HepG2 (cell line): ENCODE results near the gene SMAD2. TPM values are rescaled to one million over a fixed set of nuclear protein-coding genes. Genes with fewer than 3 reads are reported as not detected.

ENCODE experiments used
- AHDC1 ChIP-seq: sonication (generic); formaldehyde crosslinking; IDR thresholded peaks from 2 replicates; pipeline ENCODE4 v1.5.1; 2020; ENCODE audit warnings: mild to moderate bottlenecking, missing genetic modification reagents, borderline replicate concordance
- ARNTL ChIP-seq: sonication (generic); formaldehyde crosslinking; IDR thresholded peaks from 2 replicates; pipeline ENCODE4 v1.4.0; 2020; ENCODE audit warnings: mild to moderate bottlenecking, missing genetic modification reagents
- DDIT3 ChIP-seq: sonication (generic); formaldehyde crosslinking; IDR thresholded peaks from 2 replicates; pipeline ENCODE4 v1.4.0; 2020; ENCODE audit warnings: mild to moderate bottlenecking, missing genetic modification reagents
- ELK4 ChIP-seq: sonication (generic); formaldehyde crosslinking; IDR thresholded peaks from 2 replicates; pipeline ENCODE4 v1.9.0; 2021; ENCODE audit warnings: missing genetic modification reagents, borderline replicate concordance
- GPBP1L1 ChIP-seq: sonication (generic); formaldehyde crosslinking; IDR thresholded peaks from 2 replicates; pipeline ENCODE4 v1.5.0; 2020; ENCODE audit warnings: mild to moderate bottlenecking, missing genetic modification reagents
- HOXA9 ChIP-seq: sonication (generic); formaldehyde crosslinking; IDR thresholded peaks from 2 replicates; pipeline ENCODE4 v1.8.1; 2022; ENCODE audit warnings: missing genetic modification reagents, mild to moderate bottlenecking, moderate library complexity, borderline replicate concordance
- KLF13 ChIP-seq: sonication (generic); formaldehyde crosslinking; IDR thresholded peaks from 2 replicates; pipeline ENCODE4 v1.4.0; 2020; ENCODE audit warnings: mild to moderate bottlenecking, missing genetic modification reagents
- MTF2 ChIP-seq: sonication (generic); formaldehyde crosslinking; IDR thresholded peaks from 2 replicates; pipeline ENCODE4 v1.5.0; 2020; ENCODE audit warnings: missing genetic modification reagents, borderline replicate concordance
- NFKB2 ChIP-seq: sonication (generic); formaldehyde crosslinking; IDR thresholded peaks from 2 replicates; pipeline ENCODE4 v1.4.0; 2020; ENCODE audit warnings: missing genetic modification reagents, borderline replicate concordance
- RARG ChIP-seq: sonication (generic); formaldehyde crosslinking; IDR thresholded peaks from 2 replicates; pipeline ENCODE4 v1.4.0; 2020; ENCODE audit warnings: low read depth, mild to moderate bottlenecking, missing genetic modification reagents
- SIX1 ChIP-seq: sonication (generic); formaldehyde crosslinking; IDR thresholded peaks from 2 replicates; pipeline ENCODE4 v1.4.0; 2020; ENCODE audit warnings: missing genetic modification reagents, borderline replicate concordance
- ZBTB46 ChIP-seq: sonication (generic); formaldehyde crosslinking; IDR thresholded peaks from 2 replicates; pipeline ENCODE4 v1.4.0; 2020; ENCODE audit warnings: mild to moderate bottlenecking, missing genetic modification reagents, borderline replicate concordance
- ZNF430 ChIP-seq: sonication (generic); formaldehyde crosslinking; IDR thresholded peaks from 2 replicates; pipeline ENCODE4 v1.9.0; 2021; ENCODE audit warnings: mild to moderate bottlenecking, missing genetic modification reagents
- ZNF432 ChIP-seq: sonication (generic); formaldehyde crosslinking; IDR thresholded peaks from 2 replicates; pipeline ENCODE4 v1.5.0; 2020; ENCODE audit warnings: missing genetic modification reagents, mild to moderate bottlenecking, borderline replicate concordance
- ZNF639 ChIP-seq: conservative IDR thresholded peaks from 2 replicates; pipeline ENCODE4 v1.6.1; 2018; ENCODE audit warnings: missing genetic modification reagents
- ZSCAN21 ChIP-seq: sonication (generic); formaldehyde crosslinking; IDR thresholded peaks from 2 replicates; pipeline ENCODE4 v1.8.0; 2022; ENCODE audit warnings: mild to moderate bottlenecking, missing genetic modification reagents, moderate library complexity, borderline replicate concordance
- polyA plus RNA-seq, 8 experiments: library from polyadenylated mRNA; depleted of rRNA in 3 of 8; stranded (reverse) in 7 of 8; unstranded in 1 of 8; fragments of >200 nt; fragmentation: Illumina TruSeq in 4 of 8; extraction: Trizol in 4 of 8; gene quantifications; 2 replicates each; pipeline versions ENCODE4 v1.2.1 to v1.2.3, GENCODE V29; 2011 to 2016; ENCODE audit warnings: low read depth in 4 of 8, missing spikeins in 1 of 8, mixed read lengths in 1 of 8; ENCODE audit not compliant: insufficient read depth in 1 of 8
- total RNA-seq, 5 experiments: library from RNA; depleted of rRNA; stranded (reverse); fragments of >200 nt; fragmentation: Illumina TruSeq; extraction: Trizol; gene quantifications; 2 replicates each; pipeline ENCODE4 v1.2.3, GENCODE V29; 2016; ENCODE audit warnings: low read depth in 1 of 5

The SMAD2 gene
- total and polyA plus RNA-seq, 2 of the 13 experiments (the other 11 are each of a cell fraction or from before 2014, with no cell fraction given) = 40.2 to 96.2 TPM

- TF ChIP-seq ZSCAN21 (CRISPR knock-in tag) (peak; percentile 95), ZNF432 (CRISPR knock-in tag) (no peak), MTF2 (no peak), SIX1 (0 out of 2 replicates have a peak, but pooled peaks have one; percentile 24), ELK4 (CRISPR knock-in tag) (no peak), DDIT3 (CRISPR knock-in tag) (no peak), HOXA9 (CRISPR knock-in tag) (peak; percentile 89), ARNTL (CRISPR knock-in tag) (peak; percentile 70; the same call in 1 of the 2 replicates), NFKB2 (CRISPR knock-in tag) (peak; percentile 97), ZNF639 (CRISPR knock-in tag) (peak; percentile 91), AHDC1 (CRISPR knock-in tag) (no peak), KLF13 (no peak), RARG (CRISPR knock-in tag) (0 out of 2 replicates have a peak, but pooled peaks have one; percentile 51), GPBP1L1 (CRISPR knock-in tag) (no peak), ZNF430 (CRISPR knock-in tag) (peak; percentile 95), ZBTB46 (CRISPR knock-in tag) (no peak)
Observed at GRCh38 chr18:47930931-47931717, 665 bp upstream of the SMAD2 start (continued).
